ENCODE data around the gene HNRNPA2B1.

HNRNPA2B1 gene

DNA sequence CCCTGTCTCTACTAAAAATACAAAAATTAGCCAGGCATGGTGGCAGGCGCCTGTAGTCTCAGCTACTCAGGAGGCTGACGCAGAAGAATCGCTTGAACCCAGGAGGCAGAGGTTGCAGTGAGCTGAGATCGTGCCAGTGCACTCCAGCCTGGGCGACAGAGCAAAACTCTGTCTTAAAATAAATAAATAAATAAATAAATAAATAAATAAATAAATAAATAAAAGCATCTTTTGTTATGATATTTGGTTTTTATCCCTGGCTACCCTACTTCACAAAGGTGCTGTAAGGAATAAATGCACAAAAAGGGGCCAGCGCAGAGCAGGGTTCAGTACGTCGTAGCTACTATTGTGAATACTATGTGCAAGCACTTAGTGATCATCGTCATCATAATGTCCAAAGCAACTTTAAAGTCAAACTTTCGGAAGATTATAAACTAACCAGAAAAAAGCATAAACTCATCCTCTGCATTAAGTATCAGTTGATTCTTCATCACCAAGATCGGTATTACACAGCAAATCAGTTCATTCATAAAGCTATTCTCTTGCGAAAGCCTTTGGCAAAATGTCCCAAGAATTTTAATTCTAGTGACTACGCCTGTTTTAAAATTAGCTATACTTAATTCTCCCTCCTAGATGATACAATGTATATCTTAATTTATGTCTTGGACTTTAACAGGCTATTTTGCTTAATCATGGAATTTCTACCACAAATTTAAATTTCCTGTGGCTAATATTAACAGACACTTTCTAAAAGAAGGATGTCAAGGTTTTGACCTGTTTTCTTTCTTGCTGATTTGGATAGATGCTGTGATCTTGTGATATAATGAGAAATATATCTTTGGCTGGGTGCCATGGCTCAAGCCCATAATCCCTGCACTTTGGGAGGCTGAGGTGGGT is 56.1 kb downstream of the HNRNPA2B1 start:
- no peak for DNase-seq (ENCODE audit: low read depth)

DNA sequence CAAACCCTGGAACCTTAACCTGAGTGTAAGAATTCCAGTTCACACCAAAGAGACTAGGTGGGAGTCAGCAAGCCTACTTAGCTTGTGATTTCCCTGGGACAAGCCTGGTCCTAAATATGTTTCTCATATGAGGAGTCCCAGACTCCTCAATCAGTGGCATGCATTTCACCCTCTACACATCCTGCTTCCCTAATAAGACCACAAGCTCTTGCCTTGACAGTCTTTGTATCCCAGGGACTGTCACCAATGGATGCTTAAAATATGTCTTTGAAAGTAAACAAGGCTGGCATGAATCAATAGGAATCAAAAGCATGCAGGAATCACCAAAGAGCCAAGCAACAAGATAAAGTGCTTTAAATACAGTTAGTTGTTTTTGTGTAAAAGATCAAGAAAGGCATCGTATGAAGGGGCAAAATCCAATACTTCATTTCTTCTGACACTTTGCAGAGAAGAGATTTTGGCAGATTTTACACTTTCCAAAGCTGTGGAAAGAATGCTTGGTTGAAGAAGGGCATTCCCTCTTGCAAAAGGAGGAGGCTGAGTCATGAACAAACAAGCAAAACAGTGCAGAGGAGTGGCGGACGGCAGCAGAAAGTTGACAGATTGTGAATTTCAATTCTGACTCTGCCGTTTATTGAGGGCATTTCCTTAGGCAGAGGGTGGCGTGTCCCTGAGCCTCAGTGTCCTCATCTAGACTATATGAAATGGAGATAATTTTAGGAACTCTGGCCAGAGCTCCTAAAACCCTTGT is 57.1 kb downstream of the HNRNPA2B1 start:
- peak; percentile 25 for DNase-seq (ENCODE audit: low read depth)

DNA sequence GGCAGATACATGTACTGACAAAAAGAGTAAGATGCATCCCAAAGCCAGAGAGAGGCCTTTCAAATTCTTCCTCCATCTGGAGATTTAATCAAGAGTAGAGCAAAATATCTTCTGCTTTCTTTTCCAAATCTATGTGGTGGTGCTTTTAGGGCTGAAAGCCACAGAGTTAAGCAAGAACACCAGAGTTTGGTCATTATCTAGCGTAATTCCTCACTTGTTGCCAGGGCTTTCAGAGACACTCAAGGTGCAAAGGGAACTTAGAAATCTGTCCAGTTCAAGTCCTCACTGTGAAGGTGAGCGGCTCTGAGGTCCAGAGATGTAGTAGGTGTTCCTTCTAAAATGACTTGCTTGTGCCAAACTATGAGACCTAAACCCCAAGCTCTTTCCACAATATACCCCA is 59.5 kb downstream of the HNRNPA2B1 start:
- no peak for DNase-seq (ENCODE audit: low read depth)

DNA sequence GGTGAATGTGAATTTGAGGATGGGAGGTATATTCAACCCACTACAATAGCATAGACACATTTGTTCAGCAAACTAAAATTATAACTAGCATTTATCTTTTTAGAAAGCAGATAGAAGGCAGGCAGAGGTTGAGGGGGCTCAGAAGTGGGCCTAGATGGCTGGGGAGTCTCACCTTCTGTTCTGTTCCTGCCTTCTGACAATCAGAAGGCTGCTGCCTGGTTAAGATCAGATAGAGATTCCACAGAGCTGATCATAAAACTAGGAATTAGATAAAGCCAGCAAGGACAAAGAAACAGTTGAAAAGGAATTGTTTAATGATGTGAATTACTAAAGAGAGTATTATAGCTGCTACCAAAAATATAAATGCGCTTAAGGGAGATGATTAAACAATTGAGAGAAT is 60.2 kb downstream of the HNRNPA2B1 start:
- DNase-seq (ENCODE audit: low read depth) = no peak

Measured in stromal cell of bone marrow (primary cell).